H1 (cell line): ENCODE data around the gene VOPP1. TPM values are rescaled to one million over a fixed set of nuclear protein-coding genes. Genes with fewer than 3 reads are reported as not detected.

Experiments
- CTCF ChIA-PET: fragments of 300-600 bp; sonication (Branson Sonifier 250); formaldehyde crosslinking; loops from one replicate; lab custom pipeline; 2021; ENCODE audit not compliant: partially characterized antibody; lab: Charles Lee
- POLR2A ChIA-PET: fragments of 300-600 bp; sonication (Branson Sonifier 250); formaldehyde crosslinking; loops from one replicate; lab custom pipeline; 2021; ENCODE audit warnings: inconsistent platforms; ENCODE audit not compliant: partially characterized antibody; lab: Charles Lee
- DNase-seq, 2 experiments: peaks; one replicate each; pipeline versions ENCODE4 v3.0.0 to v3.0.0-alpha.2; 2010 to 2022; ENCODE audit warnings: low spot score in 2 of 2, low read depth in 1 of 2, mixed read lengths in 1 of 2
- FAIRE-seq: peaks from 2 replicates; lab custom pipeline; 2011; peaks lifted over from hg19 to GRCh38; lab: Jason Lieb, UNC
- H2AFZ ChIP-seq: 2 replicates; pipeline ENCODE4 v1.8.1; 2012; ENCODE audit warnings: low read length, inconsistent platforms
- H2AK5ac ChIP-seq: 2 replicates; pipeline ENCODE4 v1.6.1; 2013; ENCODE audit warnings: low read depth, low read length
- H2BK120ac ChIP-seq: replicated peaks from 2 replicates; pipeline ENCODE3; 2013; ENCODE audit warnings: low read depth, low read length, inconsistent platforms
- H2BK12ac ChIP-seq: 2 replicates; pipeline ENCODE4 v1.6.1; 2013; ENCODE audit warnings: low read depth, low read length
- H2BK15ac ChIP-seq: 2 replicates; pipeline ENCODE4 v1.6.1; 2013; ENCODE audit warnings: low read length
- H2BK20ac ChIP-seq: 2 replicates; pipeline ENCODE4 v1.6.1; 2013; ENCODE audit warnings: low read length
- H2BK5ac ChIP-seq: 2 replicates; pipeline ENCODE4 v1.6.1; 2013; ENCODE audit warnings: low read depth, low read length
- H3K14ac ChIP-seq: 2 replicates; pipeline ENCODE4 v1.6.1; 2013; ENCODE audit warnings: inconsistent platforms; ENCODE audit not compliant: insufficient read length
- H3K18ac ChIP-seq: 2 replicates; pipeline ENCODE4 v1.6.1; 2013; ENCODE audit warnings: low read length; ENCODE audit errors: extremely low read depth
- H3K23ac ChIP-seq: 2 replicates; pipeline ENCODE4 v1.6.1; 2013; ENCODE audit warnings: inconsistent platforms; ENCODE audit not compliant: insufficient read length
- H3K23me2 ChIP-seq: 2 replicates; pipeline ENCODE4 v1.6.1; 2013; ENCODE audit warnings: low read depth, low read length
- H3K27ac ChIP-seq: 2 replicates; pipeline ENCODE4 v1.6.1; 2011; ENCODE audit warnings: low read depth, low read length, inconsistent platforms
- H3K27me3 ChIP-seq, 4 experiments: replicated peaks in 1 of 4; 1 replicate in 1 of 4; 2 replicates in 3 of 4; pipeline versions ENCODE4 v1.6.1 to v1.8.1; 2011 to 2013; ENCODE audit warnings: low read length in 3 of 4, mild to moderate bottlenecking in 3 of 4, inconsistent platforms in 2 of 4, mixed read lengths in 2 of 4, moderate library complexity in 1 of 4; ENCODE audit not compliant: control insufficient read depth in 3 of 4, insufficient read depth in 3 of 4; ENCODE audit errors: extremely low read depth in 1 of 4
- H3K36me3 ChIP-seq, 4 experiments: 2 replicates each; pipeline versions ENCODE4 v1.6.1 to v1.8.1; 2011 to 2013; ENCODE audit warnings: mild to moderate bottlenecking in 4 of 4, low read length in 3 of 4, moderate library complexity in 2 of 4, control low read depth in 1 of 4, inconsistent platforms in 1 of 4; ENCODE audit not compliant: insufficient read depth in 4 of 4, control insufficient read depth in 2 of 4
- H3K4ac ChIP-seq: replicated peaks from 2 replicates; pipeline ENCODE3; 2013; ENCODE audit warnings: low read length, low read depth, mixed read lengths, inconsistent platforms; ENCODE audit not compliant: insufficient read length
- H3K4me1 ChIP-seq, 4 experiments: replicated peaks in 1 of 4; 1 replicate in 1 of 4; 2 replicates in 3 of 4; pipeline versions ENCODE4 v1.6.1 to v1.8.1; 2011 to 2013; ENCODE audit warnings: low read length in 3 of 4, inconsistent platforms in 2 of 4, mixed read lengths in 1 of 4; ENCODE audit not compliant: insufficient read depth in 4 of 4, control insufficient read depth in 3 of 4
- H3K4me2 ChIP-seq, 2 experiments: 2 replicates each; pipeline versions ENCODE4 v1.6.1 to v1.8.1; 2011 to 2013; ENCODE audit warnings: low read depth in 2 of 2, low read length in 2 of 2, control low read depth in 1 of 2, inconsistent platforms in 1 of 2, mild to moderate bottlenecking in 1 of 2; ENCODE audit not compliant: insufficient read depth in 1 of 2
- H3K4me3 ChIP-seq, 4 experiments: fragments of 200-600, 300-600 bp in 1 of 4; sonication (generic), shearing (Covaris generic), sonication (Bioruptor Twin) in 1 of 4; 2 replicates each; pipeline versions ENCODE4 v1.5.1 to v1.8.1; 2011 to 2016; ENCODE audit warnings: low read length in 4 of 4, low read depth in 3 of 4, control low read depth in 2 of 4, inconsistent platforms in 2 of 4, mild to moderate bottlenecking in 2 of 4, mixed read lengths in 1 of 4, moderate library complexity in 1 of 4; ENCODE audit not compliant: insufficient read depth in 2 of 4; ENCODE audit errors: extremely low read depth in 1 of 4
- H3K56ac ChIP-seq: replicated peaks from 2 replicates; pipeline ENCODE3; 2013; ENCODE audit warnings: low read depth, mild to moderate bottlenecking, mixed read lengths, low read length, inconsistent platforms; ENCODE audit not compliant: insufficient read length
- H3K79me1 ChIP-seq: 2 replicates; pipeline ENCODE4 v1.6.1; 2013; ENCODE audit warnings: low read depth, low read length, control low read depth
- H3K79me2 ChIP-seq, 2 experiments: 2 replicates each; pipeline versions ENCODE4 v1.6.1 to v1.8.1; 2012 to 2013; ENCODE audit warnings: low read length in 2 of 2, mild to moderate bottlenecking in 2 of 2, inconsistent platforms in 1 of 2; ENCODE audit not compliant: insufficient read depth in 2 of 2, control insufficient read depth in 1 of 2
- H3K9ac ChIP-seq, 4 experiments: replicated peaks in 1 of 4; 1 replicate in 1 of 4; 2 replicates in 3 of 4; pipeline versions ENCODE4 v1.6.1 to v1.8.1; 2011 to 2013; ENCODE audit warnings: low read depth in 3 of 4, low read length in 3 of 4, control low read depth in 2 of 4, mild to moderate bottlenecking in 2 of 4, moderate library complexity in 2 of 4, inconsistent platforms in 1 of 4; ENCODE audit errors: extremely low read depth in 1 of 4
- H3K9me3 ChIP-seq, 2 experiments: 2 replicates each; pipeline versions ENCODE4 v1.6.1 to v1.8.1; 2012 to 2013; ENCODE audit warnings: mild to moderate bottlenecking in 2 of 2, moderate library complexity in 2 of 2, control low read depth in 1 of 2, inconsistent platforms in 1 of 2, low read depth in 1 of 2, low read length in 1 of 2, mixed read lengths in 1 of 2; ENCODE audit not compliant: insufficient read depth in 2 of 2
- H4K20me1 ChIP-seq, 2 experiments: replicated peaks in 1 of 2; 2 replicates each; pipeline versions ENCODE3 to v1.8.1; 2011 to 2013; ENCODE audit warnings: inconsistent platforms in 2 of 2, low read length in 2 of 2, mild to moderate bottlenecking in 1 of 2; ENCODE audit not compliant: insufficient read depth in 2 of 2, control insufficient read depth in 1 of 2
- H4K5ac ChIP-seq: 2 replicates; pipeline ENCODE4 v1.6.1; 2013; ENCODE audit warnings: low read length, low read depth, mixed read lengths, inconsistent platforms; ENCODE audit not compliant: insufficient read length
- H4K8ac ChIP-seq: 2 replicates; pipeline ENCODE4 v1.8.0; 2013; ENCODE audit warnings: mild to moderate bottlenecking, moderate library complexity, low read length, inconsistent platforms; ENCODE audit not compliant: insufficient read depth; ENCODE audit errors: extremely low read depth
- H4K91ac ChIP-seq: replicated peaks from 2 replicates; pipeline ENCODE3; 2013; ENCODE audit warnings: low read length, mixed read lengths, inconsistent platforms; ENCODE audit not compliant: insufficient read length
- CBX5 ChIP-seq: fragments of 300-800, 300-1000 bp; sonication (generic); IDR thresholded peaks from 2 replicates; pipeline ENCODE4 v1.7.1; 2016; ENCODE audit warnings: antibody characterized with exemption, low read length, low read depth
- EP300 ChIP-seq, 2 experiments: IDR thresholded peaks; 1 replicate in 1 of 2; 2 replicates in 1 of 2; pipeline ENCODE4 v1.6.1; 2011 to 2012; ENCODE audit warnings: low read depth in 2 of 2, low read length in 2 of 2, mild to moderate bottlenecking in 2 of 2, borderline replicate concordance in 1 of 2, inconsistent platforms in 1 of 2, moderate library complexity in 1 of 2
- KDM5A ChIP-seq: fragments of 200-600 bp; IDR thresholded peaks from 2 replicates; pipeline ENCODE4 v1.7.1; 2012; ENCODE audit warnings: mild to moderate bottlenecking, low read length, inconsistent platforms, mixed read lengths
- PHF8 ChIP-seq: fragments of 200-600 bp; sonication (generic); conservative IDR thresholded peaks from 2 replicates; pipeline ENCODE4 v1.7.1; 2012; ENCODE audit warnings: low read depth, mild to moderate bottlenecking, inconsistent platforms, low read length, moderate library complexity
- WGBS, 2 experiments: shearing (Covaris generic) in 1 of 2; methylation state at CpG; one replicate each; pipeline versions ENCODE4 v1.1.6 to v1.1.7; 2013 to 2015; ENCODE audit warnings: low lambda C conversion rate in 2 of 2, mixed read lengths in 2 of 2, inconsistent platforms in 1 of 2, low coverage in 1 of 2, missing lambda C conversion rate in 1 of 2; ENCODE audit not compliant: insufficient replicate concordance in 2 of 2, insufficient coverage in 1 of 2, insufficient read length in 1 of 2; ENCODE audit errors: extremely low coverage in 1 of 2, missing lambda C conversion rate in 1 of 2; 5-methylcytosine and 5-hydroxymethylcytosine counted together
- polyA plus RNA-seq, 7 experiments: library from polyadenylated mRNA; depleted of rRNA in 3 of 7; stranded (reverse) in 5 of 7; unstranded in 2 of 7; fragments of >200 nt in 5 of 7; fragments of 200-250 nt in 2 of 7; gene quantifications; 1 replicate in 5 of 7; 2 replicates in 1 of 7; 4 replicates in 1 of 7; pipeline versions ENCODE4 v1.2.1 to v1.2.3, GENCODE V29; 2011 to 2013; ENCODE audit warnings: missing spikeins in 2 of 7, mixed read lengths in 2 of 7
- total RNA-seq: library from RNA; stranded (reverse); fragmentation: NEBNext Ultra II Directional; extraction: Animal tissue kit (Norgen Biotek cat#: 25700); gene quantifications from 2 replicates; pipeline ENCODE4 v1.2.1, GENCODE V29; 2021
- TF ChIP-seq, protein P1 (sequence below): IDR thresholded peaks from 2 replicates; pipeline ENCODE4 v1.6.1; 2011; ENCODE audit warnings: low read length, improper control_type of control experiment

VOPP1 gene
- total and polyA plus RNA-seq, 2 of the 8 experiments (the other 6 are each of a cell fraction or from before 2014, with no cell fraction given): 44.7 to 83.0 TPM

DNA sequence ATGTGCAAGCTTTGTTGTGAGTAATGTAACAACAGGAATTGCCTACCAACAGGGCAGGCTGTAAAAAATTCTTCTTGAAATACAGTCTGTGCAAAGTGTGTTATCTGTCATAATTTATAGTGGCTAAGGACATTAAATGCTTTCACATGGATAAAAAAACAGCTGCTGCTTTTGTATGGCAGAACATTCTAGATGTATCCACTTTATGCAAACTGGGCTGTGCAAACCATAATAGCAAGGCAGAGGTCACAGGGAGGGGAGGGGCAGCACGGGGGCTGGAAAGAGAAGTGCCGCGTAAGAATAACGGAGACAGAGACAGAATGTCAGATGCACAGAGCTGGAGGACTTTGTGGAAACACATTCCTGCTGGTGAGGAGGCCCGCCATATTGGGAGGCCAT, 86.1 kb downstream of the VOPP1 start:
- CTCF ChIA-PET: no interaction called here

More for the DNA sequence above, 86.1 kb downstream of the VOPP1 start:
- Histone ChIP-seq H3K36me3 (peaks cover 0 to 7% (median 0%) of the 10 kb centered on the region in 4 experiments; a peak in 2 of 8 replicates), H3K79me2 (no peaks in the 10 kb centered on the region), H3K18ac (no peak overlapping the region), H2AFZ (no peak overlapping the region), H3K4me3 (no peak overlapping the region), H3K9ac (no peak overlapping the region), H3K27ac (no peak overlapping the region), H4K20me1 (peaks cover 0 to 9% of the 10 kb centered on the region in 2 experiments), H3K27me3 (no peaks in the 10 kb centered on the region), H4K5ac (no peak overlapping the region), H3K23me2 (no peaks in the 10 kb centered on the region), H3K9me3 (no peaks in the 10 kb centered on the region), H4K91ac (no peak overlapping the region), H2AK5ac (no peak overlapping the region), H2BK120ac (no peak overlapping the region), H3K23ac (no peak overlapping the region), H3K4me1 (no peaks in the 10 kb centered on the region; a peak in 1 of 7 replicates), H2BK15ac (no peak overlapping the region), H3K4ac (no peak overlapping the region), H2BK20ac (no peak overlapping the region), H2BK5ac (no peak overlapping the region), H3K79me1 (no peaks in the 10 kb centered on the region; the same call in 1 of the 2 replicates), H2BK12ac (no peak overlapping the region), H3K56ac (no peak overlapping the region), H4K8ac (no peak overlapping the region), H3K4me2 (no peak overlapping the region), H3K14ac (no peak overlapping the region)
- TF ChIP-seq PHF8 (no peak), KDM5A (no peak), CBX5 (no peak), EP300 (IDR thresholded peaks at IDR 0.05; ENCODE audit: borderline replicate concordance in 1 of 2, low read depth in 2 of 2, low read length in 2 of 2) (no peak)
- TF ChIP-seq, protein P1, sequence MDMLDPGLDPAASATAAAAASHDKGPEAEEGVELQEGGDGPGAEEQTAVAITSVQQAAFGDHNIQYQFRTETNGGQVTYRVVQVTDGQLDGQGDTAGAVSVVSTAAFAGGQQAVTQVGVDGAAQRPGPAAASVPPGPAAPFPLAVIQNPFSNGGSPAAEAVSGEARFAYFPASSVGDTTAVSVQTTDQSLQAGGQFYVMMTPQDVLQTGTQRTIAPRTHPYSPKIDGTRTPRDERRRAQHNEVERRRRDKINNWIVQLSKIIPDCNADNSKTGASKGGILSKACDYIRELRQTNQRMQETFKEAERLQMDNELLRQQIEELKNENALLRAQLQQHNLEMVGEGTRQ: no peak
- WGBS, 2 experiments: 76% methylated on average over 5 of the region's 5 CpGs; no CpG with 5 or more reads in 1 of the 2 experiments
- FAIRE-seq: no peak
- POLR2A ChIA-PET: no interaction called here
- no peak for DNase-seq
